WTC11 (cell line): Measurements from ENCODE around the gene ACSL1.

Experiments
- CTCF ChIP-seq: fragments of 200-600 bp; IDR thresholded peaks from 2 replicates; pipeline ENCODE4 v1.8.0; 2022; ENCODE audit warnings: antibody characterized with exemption
- FOXK1 ChIP-seq: sonication (generic); formaldehyde crosslinking; IDR thresholded peaks from 2 replicates; pipeline ENCODE4 v1.8.0; 2022; ENCODE audit warnings: mild to moderate bottlenecking, moderate library complexity, missing genetic modification reagents
- IRF2 ChIP-seq: sonication (generic); formaldehyde crosslinking; IDR thresholded peaks from 2 replicates; pipeline ENCODE4 v1.8.0; 2022; ENCODE audit warnings: low read depth, missing genetic modification reagents, borderline replicate concordance

GRCh38 chr4:184751585-184751956, 74.2 kb downstream of the ACSL1 start:
- no peak for TF ChIP-seq FOXK1
- no peak for TF ChIP-seq IRF2
- TF ChIP-seq CTCF: no peak
